ENCODE data around the gene ARSI.

ARSI gene

DNA sequence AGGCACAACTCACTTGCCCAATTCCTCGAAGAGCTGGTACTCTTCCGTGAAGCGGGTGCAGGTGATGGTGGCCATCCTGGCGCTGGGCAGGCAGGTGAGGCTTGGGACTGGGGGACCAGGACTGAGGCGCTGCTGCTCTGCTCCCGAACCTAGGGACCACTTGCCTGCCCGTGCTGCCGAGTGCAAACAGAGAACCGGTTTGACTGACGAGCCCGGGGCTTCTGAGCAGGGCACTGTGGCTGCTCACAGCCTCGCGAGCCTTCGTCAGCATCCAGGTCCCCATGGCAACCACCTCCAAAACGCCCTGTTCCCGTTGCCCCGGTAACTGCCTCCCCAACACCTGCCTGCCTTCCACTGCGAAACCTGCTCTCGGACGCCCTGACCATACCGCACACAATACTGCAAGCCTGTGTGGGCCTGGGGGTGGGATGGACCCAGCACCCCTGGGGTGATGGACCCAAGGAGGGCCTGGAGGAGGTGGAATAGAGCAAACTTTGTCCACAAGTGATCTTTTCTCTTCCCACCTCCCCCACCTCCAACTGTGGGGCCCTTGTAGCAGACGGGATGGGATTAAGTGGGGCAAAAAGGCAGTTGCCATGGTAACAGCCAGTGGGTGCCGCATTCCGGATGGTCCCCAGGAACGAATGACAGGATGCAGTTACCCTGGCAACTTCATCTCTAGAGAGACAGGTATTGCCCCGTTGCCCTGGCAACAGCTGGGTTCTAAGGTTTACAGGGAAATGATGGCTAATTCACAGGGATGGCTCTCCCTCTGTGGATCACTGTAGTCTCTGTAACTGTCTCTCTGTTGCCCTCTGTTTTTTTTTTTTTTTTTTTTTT, 12.9 kb downstream of the ARSI start, which contains the start of gene CAMK2A:
Gene CAMK2A (minus strand): TSS at position 223 of the 840 bp plus-strand sequence. CDS start 148 bp downstream, at position 75.
- no peak for DNase-seq

DNA sequence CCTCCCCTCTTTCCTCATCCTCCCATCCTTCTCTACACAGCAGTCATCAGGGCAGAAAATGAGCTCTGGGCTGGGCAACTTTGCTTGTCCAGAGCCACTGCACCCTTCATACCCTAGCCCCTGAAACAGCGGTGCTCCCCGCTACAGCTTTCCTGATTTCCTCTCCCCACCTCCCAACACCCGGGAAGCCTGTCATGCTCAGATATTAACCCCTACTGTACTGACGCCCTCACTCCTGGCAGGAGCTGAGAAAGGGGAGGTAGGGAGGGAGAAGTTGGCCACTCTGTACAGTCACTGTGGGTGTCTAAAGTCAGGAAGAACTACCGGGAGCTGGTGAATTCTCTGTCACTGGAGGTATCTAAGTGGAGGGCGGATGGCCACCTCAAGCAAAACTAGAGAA, 13.9 kb downstream of the ARSI start:
- DNase-seq: no peak

DNA sequence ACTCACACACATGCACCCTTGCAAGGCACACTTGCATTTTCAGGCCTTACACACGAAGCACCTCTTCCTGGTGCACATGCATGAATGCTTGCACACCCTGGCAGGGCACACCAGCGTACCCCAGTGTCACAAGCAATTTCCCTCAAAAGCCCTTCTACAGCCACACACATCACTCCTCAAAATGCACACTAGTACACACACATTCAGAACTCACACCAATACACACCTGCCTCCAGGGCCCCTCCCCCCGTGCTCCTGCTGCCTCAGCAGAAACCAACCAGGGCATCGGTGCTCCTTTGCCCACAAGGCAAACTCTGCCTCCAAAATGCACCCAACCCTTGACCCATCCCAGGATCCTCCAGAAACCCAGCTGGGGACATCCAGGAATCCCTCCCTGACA, 14.3 kb downstream of the ARSI start:
- no peak for DNase-seq

DNA sequence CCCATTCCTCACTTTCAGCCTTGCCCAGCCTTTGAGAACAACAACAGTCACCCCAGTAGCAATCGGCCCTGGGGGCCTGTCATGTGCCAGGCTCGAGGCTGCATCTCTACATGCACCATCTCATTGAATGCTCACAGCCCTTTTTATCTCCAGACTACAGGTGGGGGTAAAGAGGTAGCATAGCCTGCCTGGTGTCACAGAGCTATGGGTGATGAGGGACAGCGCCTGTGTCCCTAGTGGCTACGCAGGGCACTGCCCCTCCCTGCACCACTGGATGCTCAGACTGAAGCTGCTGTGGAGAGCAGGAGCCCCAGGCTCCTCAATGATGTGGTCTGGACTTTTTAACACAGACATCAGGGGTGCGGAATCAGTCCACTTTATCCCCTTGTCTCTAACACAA, 15.9 kb downstream of the ARSI start:
- DNase-seq: no peak

DNA sequence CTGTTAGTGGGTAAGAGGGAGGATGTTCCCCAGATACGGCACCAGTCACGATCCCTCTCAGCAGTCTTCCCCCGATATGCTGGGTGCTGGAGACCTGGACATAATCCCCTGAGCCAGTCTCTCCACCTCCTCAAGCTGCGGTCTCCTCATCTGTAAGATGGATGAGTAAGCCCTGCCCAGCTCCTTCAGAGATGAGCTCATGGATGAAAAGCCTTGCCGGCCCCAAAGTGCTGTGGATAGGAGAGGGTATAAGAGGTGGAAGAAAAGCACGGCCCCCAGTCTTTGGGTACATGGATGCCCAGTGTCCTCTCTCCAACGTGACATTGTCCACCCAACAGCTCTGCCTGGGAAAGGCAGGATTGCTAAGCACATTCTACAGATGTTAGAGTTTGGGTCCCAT, 17.6 kb downstream of the ARSI start:
- no peak for DNase-seq

DNA sequence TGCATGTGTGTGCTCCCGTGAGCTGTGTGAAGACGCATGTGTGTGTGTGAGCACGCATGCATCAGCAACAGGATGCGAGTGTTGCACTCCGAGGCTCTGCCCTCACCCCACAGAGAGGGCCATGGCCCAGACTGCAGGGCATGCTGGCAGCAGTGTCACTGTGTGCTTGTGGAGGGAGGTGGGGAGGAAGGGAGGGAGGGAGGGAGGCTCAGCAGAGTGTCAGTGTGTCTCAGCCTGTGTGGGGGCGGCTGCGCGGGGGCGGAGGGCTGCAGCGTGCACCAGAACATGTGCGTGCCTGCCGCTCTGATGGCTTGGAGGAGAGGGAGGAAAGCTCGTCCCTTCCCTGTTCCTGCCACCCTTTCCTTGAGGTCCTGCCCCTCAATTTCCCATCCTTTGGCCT, 18.4 kb downstream of the ARSI start:
- DNase-seq: no peak

DNA sequence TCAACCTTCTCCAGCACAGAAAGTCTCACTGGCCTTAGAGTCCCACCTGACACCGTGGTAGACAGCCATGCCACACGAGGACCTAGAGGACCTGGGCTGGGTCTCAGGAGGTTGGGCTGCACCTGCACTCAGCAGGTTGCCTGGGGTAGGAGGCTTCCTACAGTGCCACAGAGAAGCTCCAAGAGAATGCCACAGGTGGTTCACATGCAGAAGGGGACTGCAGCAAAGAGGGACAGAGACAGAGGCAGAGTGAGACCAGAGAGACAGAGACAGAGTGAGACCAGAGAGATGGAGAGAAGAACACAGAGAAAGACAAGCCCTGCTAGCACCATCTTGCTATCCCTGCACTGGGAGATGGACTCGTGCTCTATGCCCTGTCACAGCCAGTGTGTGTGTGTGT, 18.8 kb downstream of the ARSI start:
- no peak for DNase-seq

DNA sequence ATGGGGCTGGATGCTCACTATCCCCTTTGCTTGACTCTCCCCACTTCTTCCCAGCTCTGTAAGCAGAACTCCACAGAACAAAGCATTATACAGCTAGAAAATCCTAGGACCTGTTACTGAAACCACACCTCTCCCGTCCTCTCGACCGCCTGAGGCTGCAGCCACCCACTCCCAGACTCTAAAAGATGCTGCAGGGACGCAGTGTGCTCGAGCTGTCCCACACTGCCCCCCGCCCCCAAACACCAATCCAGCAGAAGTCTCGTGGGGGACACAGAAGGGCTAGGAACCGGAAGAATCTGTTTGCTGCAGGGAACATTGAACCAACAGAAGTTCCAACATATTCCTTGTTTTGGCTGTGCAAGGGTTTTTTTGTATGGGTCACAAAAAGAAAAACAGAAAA, 20.7 kb downstream of the ARSI start:
- DNase-seq: no peak

DNA sequence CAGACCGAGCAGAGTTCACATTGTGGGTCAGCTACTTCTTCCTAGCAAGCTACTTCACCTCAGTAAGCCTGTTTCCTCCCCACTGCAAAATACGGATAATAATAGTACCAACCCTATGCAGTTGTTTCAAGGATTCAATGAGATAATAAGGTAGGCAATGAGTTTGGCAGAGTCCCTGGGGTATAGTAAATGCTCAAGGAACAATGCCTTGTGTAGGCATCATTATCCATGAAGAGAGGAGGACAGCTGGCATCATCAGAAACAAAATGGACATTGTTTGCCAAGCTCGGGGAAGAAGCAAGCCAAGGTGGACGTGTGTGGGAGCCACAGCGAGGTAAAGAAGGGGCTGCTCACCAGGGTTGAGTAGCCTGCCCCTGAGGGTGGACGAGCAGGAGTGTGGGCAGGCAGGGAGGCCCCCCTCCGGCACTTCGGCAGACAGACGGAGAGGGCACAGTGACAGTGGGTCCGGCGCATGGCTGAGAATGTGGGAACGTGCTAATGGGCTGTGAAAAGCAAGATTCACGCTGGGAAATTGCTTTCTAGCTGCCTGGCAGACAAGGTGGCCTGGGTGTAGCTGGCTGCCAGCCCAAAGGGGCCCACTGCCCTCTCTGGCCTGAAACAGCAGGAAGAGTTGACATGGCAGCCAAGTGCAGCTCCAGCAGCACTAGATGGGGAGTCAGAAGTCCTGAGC, 23.2 kb downstream of the ARSI start:
- no peak for DNase-seq

DNA sequence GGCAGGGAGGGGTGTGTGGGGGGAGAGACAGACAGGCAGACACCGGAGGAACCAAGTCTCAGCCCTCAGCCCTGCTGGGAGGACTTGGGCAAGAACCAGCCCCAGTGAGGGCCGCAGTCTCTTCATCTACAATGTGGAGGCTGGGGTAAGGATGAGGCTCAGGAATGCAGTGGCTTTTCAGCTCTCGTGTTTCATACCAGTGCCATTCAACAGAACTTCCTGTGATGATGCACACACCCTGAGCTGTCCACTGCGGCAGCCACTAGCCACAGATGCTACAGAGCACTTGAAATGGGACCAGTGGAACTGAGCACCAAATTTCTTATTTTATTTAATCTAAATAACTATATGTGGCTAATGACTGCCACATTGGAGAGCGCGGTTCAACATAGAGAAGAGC, 23.8 kb downstream of the ARSI start:
- DNase-seq: no peak

DNA sequence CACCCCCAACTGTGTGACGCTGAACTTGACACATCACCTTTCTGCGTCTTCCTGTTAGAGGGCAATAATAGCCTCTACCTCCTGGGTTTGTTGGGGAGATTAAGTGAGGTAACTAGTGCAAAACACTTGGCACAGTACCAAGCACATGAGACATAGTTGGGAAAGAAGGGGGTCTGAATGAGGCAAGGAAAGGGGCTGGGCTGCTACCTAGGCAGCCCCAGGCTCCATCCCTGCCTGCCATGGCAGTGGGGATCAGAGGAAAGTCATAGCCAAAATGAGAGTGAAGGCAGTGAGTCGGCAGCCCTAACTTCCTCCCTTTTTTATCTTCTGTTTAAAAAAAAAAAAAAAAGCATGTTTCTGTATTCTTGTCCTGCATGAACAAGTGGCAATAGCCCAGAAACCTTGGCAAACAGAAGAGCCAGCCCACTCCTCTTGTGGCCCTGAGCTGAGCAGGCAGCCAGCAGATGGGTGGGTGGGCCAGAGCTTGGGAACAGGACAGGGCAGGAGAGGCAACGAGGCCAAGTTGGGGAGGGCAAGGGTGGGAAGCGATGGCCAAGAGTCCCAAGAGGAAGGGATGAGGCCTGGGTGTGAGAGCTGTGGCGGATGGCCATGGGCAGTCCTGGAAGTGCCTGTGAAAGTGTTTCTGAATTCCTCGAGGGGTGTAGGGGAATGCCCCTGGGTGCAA, 24.5 kb downstream of the ARSI start:
- DNase-seq: no peak

DNA sequence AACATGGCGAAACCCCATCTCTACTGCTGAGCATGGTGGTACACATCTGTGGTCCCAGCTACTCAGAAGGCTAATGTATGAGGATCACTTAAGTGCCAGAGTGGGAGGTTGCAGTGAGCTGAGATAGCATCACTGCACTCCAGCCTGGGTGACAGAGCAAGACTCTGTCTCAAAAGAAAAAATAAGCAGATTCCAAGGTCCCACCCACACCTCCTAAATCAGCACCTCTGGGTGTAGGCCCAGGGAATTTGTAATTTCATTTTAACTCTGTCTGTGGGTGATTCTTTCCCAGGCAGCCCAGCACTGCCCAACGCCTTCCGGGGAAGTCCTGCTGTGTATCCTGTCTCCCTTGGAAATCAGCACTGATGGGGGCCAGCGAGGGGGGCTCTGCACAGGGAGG, 25.7 kb downstream of the ARSI start:
- no peak for DNase-seq

DNA sequence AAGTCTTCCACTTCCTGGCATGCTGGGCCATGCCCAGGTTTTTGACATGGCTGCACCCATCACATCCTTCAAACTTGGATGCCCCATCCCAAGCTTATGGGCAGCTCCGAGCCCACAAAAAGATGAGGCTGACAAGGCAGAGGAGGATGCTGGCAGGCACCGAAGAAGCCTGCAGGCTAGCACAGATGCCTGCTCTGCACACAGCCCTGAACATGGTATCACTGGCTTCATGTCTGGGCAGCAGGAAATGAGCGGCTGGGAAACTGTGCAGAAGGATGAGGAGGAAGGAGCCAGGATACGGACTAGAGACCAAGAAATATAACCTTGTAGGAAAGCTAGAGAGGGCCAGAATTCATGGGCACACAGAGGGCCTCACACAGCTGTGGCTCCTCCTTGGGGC, 27.9 kb downstream of the ARSI start:
- no peak for DNase-seq

DNA sequence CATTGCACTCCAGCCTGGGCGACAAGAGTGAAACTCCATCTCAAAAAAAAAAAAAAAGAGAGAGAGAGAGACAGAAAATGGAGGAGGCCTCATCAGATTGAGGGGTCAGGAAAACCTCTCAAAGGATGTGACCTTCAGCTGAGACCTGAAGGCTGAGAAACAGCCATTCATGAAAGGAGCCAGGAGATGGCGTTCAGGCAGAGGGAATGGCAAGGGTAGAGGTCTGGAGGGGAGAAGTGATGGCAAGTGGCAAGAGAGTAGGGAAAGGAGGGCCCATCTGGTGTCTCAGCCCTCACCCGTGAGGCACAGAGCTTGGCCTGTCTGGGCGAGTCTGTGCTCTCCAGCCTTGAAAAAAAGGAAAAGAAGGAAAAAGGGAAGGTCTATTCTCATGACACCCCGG, 30.2 kb downstream of the ARSI start:
- no peak for DNase-seq

DNA sequence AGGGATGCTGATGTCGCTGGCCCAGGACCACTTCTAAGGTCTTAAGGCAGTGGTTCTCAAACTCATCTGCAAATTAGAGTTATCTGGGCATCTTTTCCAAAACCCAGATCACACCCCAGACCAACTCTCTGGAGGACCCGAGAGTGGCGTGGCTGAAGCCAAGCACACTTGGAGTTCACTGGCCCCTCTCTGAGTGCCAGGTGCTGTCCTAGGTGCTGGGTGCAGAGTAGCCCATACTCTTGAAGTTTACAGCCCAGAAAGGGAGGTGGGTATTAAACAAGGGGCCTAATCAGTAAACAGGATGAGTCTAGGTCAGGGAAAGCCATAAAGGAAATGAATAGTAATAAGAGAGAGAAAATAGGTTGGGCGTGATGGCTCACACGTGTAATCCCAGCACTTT, 30.8 kb downstream of the ARSI start:
- DNase-seq: no peak

DNA sequence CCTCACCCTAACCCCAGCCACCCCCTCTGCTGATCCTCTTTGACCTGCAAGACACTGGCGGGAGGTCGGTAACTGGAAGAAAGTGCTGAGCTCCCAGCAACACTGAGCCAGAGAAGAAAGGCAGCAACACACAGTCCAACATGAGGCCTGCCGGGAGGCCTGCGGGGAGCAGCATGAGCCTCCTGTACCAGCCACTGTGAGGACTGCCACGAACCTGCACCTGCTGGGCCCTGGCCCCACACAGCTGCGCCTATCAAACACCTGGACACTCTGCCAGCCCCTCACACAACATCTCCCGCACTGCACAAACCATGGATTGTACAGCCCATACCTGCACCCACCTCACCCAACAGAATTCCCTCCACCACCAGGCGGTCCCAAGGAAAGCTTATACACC, 31.4 kb downstream of the ARSI start:
- DNase-seq: no peak

DNA sequence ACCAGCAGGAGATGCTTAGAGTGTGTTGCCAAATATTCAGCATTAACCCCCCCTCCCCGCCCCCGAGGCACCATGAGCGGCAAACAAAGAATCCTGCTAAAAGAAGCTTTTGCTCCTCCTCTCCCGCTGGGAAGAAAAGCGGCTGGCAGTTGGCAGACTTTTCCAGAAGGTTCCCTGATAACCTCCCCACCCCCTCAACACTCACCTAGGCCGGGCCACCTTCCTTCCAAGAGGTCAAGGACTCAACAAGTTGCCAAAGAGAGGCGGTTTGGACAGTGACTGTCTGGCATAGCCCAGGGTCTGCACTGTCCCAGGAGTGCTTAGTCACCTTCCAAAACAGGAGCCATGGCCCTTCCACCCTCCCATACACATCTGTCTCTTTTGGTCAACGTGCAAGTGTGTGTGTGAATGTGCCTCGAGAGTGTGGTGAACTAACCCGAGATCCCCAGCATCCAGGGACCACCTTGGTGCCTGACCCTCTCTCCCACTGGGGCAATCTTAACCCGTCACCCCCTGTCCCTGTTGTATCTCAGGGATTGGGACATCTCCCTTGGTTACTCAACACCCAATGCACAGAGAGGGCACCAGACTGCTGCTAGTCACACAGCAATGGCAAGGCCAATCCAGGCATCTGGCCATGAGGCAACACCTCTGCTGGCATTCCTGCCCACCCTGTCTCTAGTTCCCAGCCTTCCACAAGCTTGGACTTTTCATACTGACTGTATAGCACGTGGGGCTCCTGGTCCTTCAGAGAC, 32.0 kb downstream of the ARSI start:
- no peak for DNase-seq

DNA sequence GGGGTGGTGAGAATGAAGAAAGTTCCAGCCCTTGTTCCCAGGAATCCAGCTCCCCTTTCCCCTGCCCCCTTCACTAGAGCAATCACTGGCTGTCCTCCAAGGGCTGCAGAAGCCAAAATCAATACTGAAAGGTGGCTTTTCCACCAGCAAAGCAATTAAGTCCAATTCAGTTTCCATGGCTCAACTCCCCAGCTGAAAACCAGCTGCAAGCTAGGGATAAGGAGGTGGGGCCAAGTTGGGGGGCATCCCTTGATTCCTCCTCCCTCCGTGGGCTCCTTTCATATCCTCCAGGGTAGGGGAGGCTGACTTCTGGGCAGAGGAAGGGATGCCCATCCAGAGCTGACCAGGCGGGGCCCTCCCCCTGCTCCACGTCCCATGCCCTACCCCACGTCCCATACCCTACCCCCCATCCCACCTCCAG, 35.8 kb downstream of the ARSI start:
- DNase-seq: no peak

DNA sequence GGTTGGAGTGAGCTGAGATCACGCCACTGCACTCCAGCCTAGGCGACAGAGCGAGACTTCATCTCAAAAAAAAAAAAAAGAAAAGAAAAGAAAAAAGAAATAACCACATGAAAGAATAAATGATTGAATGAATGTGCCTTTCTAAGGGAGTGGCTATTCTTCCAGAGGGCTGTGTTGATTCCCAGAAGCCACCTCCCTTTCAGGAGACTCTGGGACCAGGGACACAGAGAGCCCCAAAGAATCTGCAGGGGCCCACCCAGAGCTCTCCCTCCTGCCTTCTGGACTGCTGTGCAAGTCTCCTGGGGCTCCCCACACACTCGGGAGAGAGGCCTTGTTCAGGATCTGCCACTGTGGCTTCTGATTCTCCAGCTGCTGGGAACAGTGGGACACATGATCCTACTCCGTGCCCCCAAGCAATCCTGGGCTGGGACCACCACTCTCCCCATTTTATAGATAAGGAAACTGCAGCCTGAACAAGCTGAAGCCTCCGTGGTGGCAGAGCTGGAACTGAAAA, 36.8 kb downstream of the ARSI start:
- no peak for DNase-seq

DNA sequence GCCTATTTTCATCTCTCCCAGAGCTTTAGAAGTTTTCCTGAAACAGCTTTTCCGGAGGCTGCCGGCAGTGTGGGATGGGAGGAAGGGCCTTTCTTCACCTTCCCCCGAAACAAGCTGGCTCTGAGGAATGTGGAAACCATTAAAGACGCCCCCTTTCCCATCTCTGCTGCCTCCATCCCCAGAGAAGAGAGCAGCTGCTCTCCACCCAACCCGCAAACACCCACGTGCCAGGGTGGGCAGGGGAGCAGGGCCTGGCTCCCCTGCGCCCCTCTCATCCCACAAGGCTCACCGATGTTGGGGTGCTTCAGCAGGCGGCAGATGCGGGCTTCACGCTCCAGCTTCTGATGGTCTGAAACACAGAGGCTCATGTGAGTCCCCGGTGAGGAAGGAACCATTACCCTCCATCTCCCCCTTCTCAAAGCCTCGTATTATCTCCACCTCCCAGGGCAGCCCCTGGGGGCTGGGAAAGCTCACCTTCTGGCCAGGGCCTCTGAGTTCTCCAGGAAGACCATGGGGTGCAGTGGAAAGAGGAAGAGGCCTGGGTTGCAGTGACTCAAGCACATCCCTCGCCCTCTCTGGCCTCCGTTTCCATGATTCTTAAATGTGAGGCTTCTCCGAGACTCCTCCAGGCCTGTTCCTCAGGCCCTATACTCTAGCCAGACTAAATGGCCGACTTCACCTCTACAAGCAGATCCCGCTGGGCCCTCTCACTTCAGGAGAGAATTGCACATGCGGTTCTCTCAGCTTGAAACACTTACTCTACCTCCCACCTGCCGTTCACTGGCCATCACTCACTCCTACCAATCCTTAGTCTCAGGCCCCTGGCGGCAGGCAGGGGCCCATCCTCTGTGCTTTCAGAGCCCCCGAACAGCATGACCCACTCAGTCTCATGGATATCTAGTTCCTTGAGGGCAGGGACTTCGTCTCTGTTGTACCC, 37.8 kb downstream of the ARSI start:
- DNase-seq: no peak

DNA sequence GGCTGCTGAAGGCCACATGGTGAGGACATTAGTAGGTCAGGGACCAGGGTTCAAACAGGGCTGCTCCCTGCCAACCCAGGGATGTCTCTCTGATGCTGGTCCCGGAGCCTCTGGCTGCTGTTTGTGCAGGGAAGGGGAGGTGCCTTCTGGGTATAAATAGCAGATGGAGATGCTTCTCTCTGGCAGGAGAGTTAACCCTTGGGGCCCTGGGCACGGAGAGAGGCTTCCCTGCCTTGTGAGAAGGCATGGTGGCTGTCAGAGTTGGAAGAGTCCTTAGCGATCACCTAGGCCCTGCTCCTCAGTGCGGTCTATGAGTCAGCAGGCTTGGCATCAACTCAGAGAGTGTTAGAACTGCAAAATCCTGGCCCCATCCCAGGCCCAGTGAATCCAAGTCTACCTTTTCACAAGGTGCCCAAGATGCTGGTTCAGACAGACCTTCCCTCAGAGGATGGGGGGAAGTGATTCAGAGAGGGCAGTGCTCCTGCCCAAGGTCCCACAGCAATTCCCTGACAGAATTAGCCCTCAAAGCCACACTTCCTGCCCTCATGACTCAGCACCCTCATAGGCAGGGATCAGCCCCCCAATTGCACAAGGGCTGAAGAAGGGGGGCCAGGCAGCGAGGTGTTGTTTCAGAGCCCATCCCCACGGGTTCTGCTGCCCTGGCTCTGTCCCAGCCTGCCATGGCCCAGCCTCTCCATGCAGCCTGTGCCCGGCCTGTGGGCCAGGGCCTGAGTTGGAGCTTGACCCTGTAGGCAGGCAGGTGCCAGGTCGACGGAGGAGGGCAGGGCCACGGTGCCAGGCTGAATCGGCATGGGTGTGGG, 38.7 kb downstream of the ARSI start:
- DNase-seq: no peak
